Measurements from ENCODE around the gene HAUS7. TPM values are rescaled to one million over a fixed set of nuclear protein-coding genes. Genes with fewer than 3 reads are reported as not detected.

Gene HAUS7
- total and polyA plus RNA-seq, 2 experiments from 2014 or later: 19.8 to 22.6 TPM

GRCh38 chrX:153510383-153510782, 40.0 kb upstream of the HAUS7 start:
- Histone ChIP-seq H3K4me3 (no peak overlapping the region), H3K36me3 (no peaks in the 10 kb centered on the region), H3K9me3 (ENCODE audit: low read depth) (no peaks in the 10 kb centered on the region), H3K4me1 (ENCODE audit: low read depth) (no peaks in the 10 kb centered on the region), H3K27ac (no peak overlapping the region), H3K27me3 (peaks cover 2% of the 10 kb centered on the region)
- DNase-seq (ENCODE audit: low read depth in 1 of 2, low spot score in 1 of 2): no peak
- TF ChIP-seq CTCF (IDR thresholded peaks at IDR 0.05; ENCODE audit: low read depth, low read length): no peak

DNA sequence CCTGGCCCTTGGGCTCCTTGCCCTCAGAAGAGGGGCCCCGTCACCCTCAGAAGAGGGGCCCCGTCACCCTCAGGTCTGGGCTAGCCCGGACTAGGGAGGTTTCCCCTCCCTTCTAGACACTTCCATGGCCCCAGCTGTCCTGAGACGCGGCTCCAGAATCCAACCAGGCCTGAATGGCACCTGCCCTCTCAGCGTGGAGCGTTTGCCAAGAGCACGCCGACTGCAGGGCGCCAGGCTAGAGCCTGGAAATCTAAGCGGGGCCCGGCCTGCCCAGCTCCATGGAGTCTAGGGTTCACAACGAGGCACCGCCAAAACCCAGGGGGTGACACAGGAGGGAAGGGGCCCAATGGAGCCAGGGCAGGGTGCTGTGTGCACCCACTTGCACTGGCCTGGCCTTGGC, 39.2 kb upstream of the HAUS7 start:
- TF ChIP-seq CTCF (IDR thresholded peaks at IDR 0.05; ENCODE audit: low read depth, low read length): no peak
- H3K27ac ChIP-seq: no peak overlapping the region
- DNase-seq (ENCODE audit: low read depth in 1 of 2, low spot score in 1 of 2): no peak
- no peaks in the 10 kb centered on the region for H3K9me3 ChIP-seq (ENCODE audit: low read depth)
- no peaks in the 10 kb centered on the region for H3K36me3 ChIP-seq
- no peak overlapping the region for H3K4me3 ChIP-seq
- H3K4me1 ChIP-seq (ENCODE audit: low read depth): no peaks in the 10 kb centered on the region
- H3K27me3 ChIP-seq: no peaks in the 10 kb centered on the region

- no peak overlapping the region for H3K27ac ChIP-seq
- no peaks in the 10 kb centered on the region for H3K4me1 ChIP-seq (ENCODE audit: low read depth)
Observed at GRCh38 chrX:153507484-153508178, 37.3 kb upstream of the HAUS7 start.

GRCh38 chrX:153505361-153505760, 35.0 kb upstream of the HAUS7 start:
- no peaks in the 10 kb centered on the region for H3K27me3 ChIP-seq
- H3K4me3 ChIP-seq: no peak overlapping the region
- TF ChIP-seq CTCF (IDR thresholded peaks at IDR 0.05; ENCODE audit: low read depth, low read length): no peak
- H3K4me1 ChIP-seq (ENCODE audit: low read depth): no peaks in the 10 kb centered on the region
- no peaks in the 10 kb centered on the region for H3K9me3 ChIP-seq (ENCODE audit: low read depth)
- no peaks in the 10 kb centered on the region for H3K36me3 ChIP-seq
- no peak for DNase-seq (ENCODE audit: low read depth in 1 of 2, low spot score in 1 of 2)
- no peak overlapping the region for H3K27ac ChIP-seq

More at GRCh38 chrX:153507484-153508178, 37.3 kb upstream of the HAUS7 start:
- H3K27me3 ChIP-seq: no peaks in the 10 kb centered on the region
- no peaks in the 10 kb centered on the region for H3K36me3 ChIP-seq
- peak; percentile 64 for TF ChIP-seq CTCF (IDR thresholded peaks at IDR 0.05; ENCODE audit: low read depth, low read length)
- peak; percentile 78 to 81 for DNase-seq (ENCODE audit: low read depth in 1 of 2, low spot score in 1 of 2)
- H3K4me3 ChIP-seq: no peak overlapping the region
- H3K9me3 ChIP-seq (ENCODE audit: low read depth): no peaks in the 10 kb centered on the region

- no peak overlapping the region for H3K4me3 ChIP-seq
- no peaks in the 10 kb centered on the region for H3K4me1 ChIP-seq (ENCODE audit: low read depth)
- no peak for DNase-seq (ENCODE audit: low read depth in 1 of 2, low spot score in 1 of 2)
- no peaks in the 10 kb centered on the region for H3K9me3 ChIP-seq (ENCODE audit: low read depth)
- no peak for TF ChIP-seq CTCF (IDR thresholded peaks at IDR 0.05; ENCODE audit: low read depth, low read length)
- H3K27ac ChIP-seq: no peak overlapping the region
- no peaks in the 10 kb centered on the region for H3K36me3 ChIP-seq
- no peaks in the 10 kb centered on the region for H3K27me3 ChIP-seq
Observed at GRCh38 chrX:153504445-153505016, 34.2 kb upstream of the HAUS7 start.
